Prostate gland (tissue), 2 donors: ENCODE results near the gene STAB2. TPM values are rescaled to one million over a fixed set of nuclear protein-coding genes. Genes with fewer than 3 reads are reported as not detected.

Experiments
- DNase-seq: peaks from one replicate; pipeline ENCODE4 v3.0.0-alpha.2; 2019; ENCODE audit warnings: low spot score
- H3K27ac ChIP-seq, 2 donors: fragments of 200-600 bp; sonication (generic); 2 replicates each; pipeline ENCODE4 v1.5.1; 2017 to 2019
- H3K27me3 ChIP-seq: fragments of 200-600 bp; sonication (generic); replicated peaks from 2 replicates; pipeline ENCODE4 v1.5.1; 2019; ENCODE audit not compliant: insufficient read depth
- H3K36me3 ChIP-seq, 2 donors: fragments of 200-600 bp; sonication (generic); 1 replicate in 1 of 2; 2 replicates in 1 of 2; pipeline versions ENCODE4 v1.5.1 to v1.8.1; 2017 to 2019
- H3K4me1 ChIP-seq: fragments of 200-600 bp; sonication (generic); replicated peaks from 2 replicates; pipeline ENCODE4 v1.5.1; 2019
- H3K4me3 ChIP-seq, 2 donors: fragments of 200-600 bp; sonication (generic); 2 replicates each; pipeline ENCODE4 v1.5.1; 2017 to 2019
- H3K9me3 ChIP-seq: fragments of 200-600 bp; sonication (generic); 2 replicates; pipeline ENCODE4 v1.5.1; 2017
- POLR2A ChIP-seq: fragments of 450-650 bp; IDR thresholded peaks from one replicate; pipeline ENCODE4 v1.6.1; 2016; ENCODE audit warnings: antibody characterized with exemption, mild to moderate bottlenecking
- POLR2AphosphoS5 ChIP-seq: sonication (generic); formaldehyde crosslinking; IDR thresholded peaks from one replicate; pipeline ENCODE4 v1.6.1; 2017; ENCODE audit warnings: antibody characterized with exemption
- WGBS: methylation state at CpG from one replicate; pipeline ENCODE4 v1.1.5; 2018; 5-methylcytosine and 5-hydroxymethylcytosine counted together
- intact Hi-C: fragments of 100-400 bp; cut with DNase I; formaldehyde crosslinking; loops from one replicate; pipeline ENCODE4 v1.14.2; 2022
- total RNA-seq, 2 donors: library from RNA; depleted of rRNA; stranded (reverse); fragments of >200 nt; gene quantifications; one replicate each; pipeline ENCODE4 v1.1.0, GENCODE V29; 2016
- TF ChIP-seq, protein P1 (sequence below), 4 experiments: fragments of 200-600 bp in 2 of 4; fragments of 450-650 bp in 2 of 4; sonication (generic) in 2 of 4; IDR thresholded peaks; 1 replicate in 3 of 4; 2 replicates in 1 of 4; pipeline ENCODE4 v1.5.1; 2016 to 2019; ENCODE audit warnings: antibody characterized with exemption in 4 of 4, mild to moderate bottlenecking in 2 of 4, moderate library complexity in 2 of 4

The STAB2 gene
- total RNA-seq, 2 donors from 2014 or later: 0.62 TPM; not detected in 1

DNA sequence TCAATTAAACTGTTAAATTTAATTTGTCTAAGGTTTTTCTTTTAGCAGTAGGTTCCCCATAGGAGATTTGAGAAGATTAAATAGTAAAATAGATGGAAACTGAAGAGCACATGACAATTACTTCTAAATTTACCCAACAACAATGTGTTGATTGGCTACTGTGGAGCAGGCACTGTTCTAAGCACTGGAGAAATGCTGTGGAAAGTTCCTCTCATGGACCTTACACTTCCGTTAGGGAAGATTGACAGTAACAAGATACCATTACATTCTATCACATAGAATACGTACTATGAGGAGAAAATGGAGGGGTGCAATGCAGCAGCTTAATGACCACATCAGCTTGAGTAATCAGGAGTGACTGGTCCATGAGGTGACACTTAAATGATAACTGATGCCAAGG lies 8.1 kb upstream of the STAB2 start:
- Histone ChIP-seq H3K27me3 (no peaks in the 10 kb centered on the region), H3K9me3 (no peaks in the 10 kb centered on the region), H3K27ac (no peak overlapping the region), H3K36me3 (no peaks in the 10 kb centered on the region), H3K4me3 (no peak overlapping the region), H3K4me1 (no peaks in the 10 kb centered on the region)
- intact Hi-C loops: no loop called here
- no peak for DNase-seq
- TF ChIP-seq POLR2AphosphoS5: no peak
- no peak for TF ChIP-seq POLR2A
- TF ChIP-seq, protein P1, sequence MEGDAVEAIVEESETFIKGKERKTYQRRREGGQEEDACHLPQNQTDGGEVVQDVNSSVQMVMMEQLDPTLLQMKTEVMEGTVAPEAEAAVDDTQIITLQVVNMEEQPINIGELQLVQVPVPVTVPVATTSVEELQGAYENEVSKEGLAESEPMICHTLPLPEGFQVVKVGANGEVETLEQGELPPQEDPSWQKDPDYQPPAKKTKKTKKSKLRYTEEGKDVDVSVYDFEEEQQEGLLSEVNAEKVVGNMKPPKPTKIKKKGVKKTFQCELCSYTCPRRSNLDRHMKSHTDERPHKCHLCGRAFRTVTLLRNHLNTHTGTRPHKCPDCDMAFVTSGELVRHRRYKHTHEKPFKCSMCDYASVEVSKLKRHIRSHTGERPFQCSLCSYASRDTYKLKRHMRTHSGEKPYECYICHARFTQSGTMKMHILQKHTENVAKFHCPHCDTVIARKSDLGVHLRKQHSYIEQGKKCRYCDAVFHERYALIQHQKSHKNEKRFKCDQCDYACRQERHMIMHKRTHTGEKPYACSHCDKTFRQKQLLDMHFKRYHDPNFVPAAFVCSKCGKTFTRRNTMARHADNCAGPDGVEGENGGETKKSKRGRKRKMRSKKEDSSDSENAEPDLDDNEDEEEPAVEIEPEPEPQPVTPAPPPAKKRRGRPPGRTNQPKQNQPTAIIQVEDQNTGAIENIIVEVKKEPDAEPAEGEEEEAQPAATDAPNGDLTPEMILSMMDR (IDR thresholded peaks at IDR 0.05): no peak
- WGBS: 81% methylated on average over 2 of the region's 2 CpGs

DNA sequence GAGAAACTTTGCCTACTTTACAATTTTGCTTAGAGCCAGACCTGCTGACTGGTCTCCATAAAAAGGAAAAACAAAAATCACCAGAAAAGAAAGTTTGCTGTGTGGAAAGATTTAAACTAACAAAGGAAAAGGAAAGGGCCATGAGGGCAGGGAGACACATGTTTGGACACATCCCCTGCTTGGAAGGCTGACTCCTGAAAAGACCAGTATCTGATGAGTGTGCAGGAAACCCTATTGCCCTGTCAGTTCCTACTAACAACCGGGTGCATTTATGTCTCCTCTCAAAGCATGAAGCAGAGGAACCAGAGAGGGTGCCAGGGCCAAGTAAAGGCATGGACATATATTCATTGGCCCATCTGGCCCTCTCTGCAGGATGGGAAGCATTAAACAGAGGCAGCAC lies 7.0 kb upstream of the STAB2 start:
- H3K36me3 ChIP-seq: no peaks in the 10 kb centered on the region
- H3K27ac ChIP-seq: no peak overlapping the region
- intact Hi-C loops: no loop called here
- TF ChIP-seq POLR2AphosphoS5 (no peak), POLR2A (no peak)
- TF ChIP-seq, protein P1 (IDR thresholded peaks at IDR 0.05): no peak
- H3K9me3 ChIP-seq: no peaks in the 10 kb centered on the region
- WGBS: 37% methylated on average over 1 of the region's 1 CpG
- no peak overlapping the region for H3K4me3 ChIP-seq
- H3K4me1 ChIP-seq: no peaks in the 10 kb centered on the region
- H3K27me3 ChIP-seq: no peaks in the 10 kb centered on the region
- DNase-seq: no peak

DNA sequence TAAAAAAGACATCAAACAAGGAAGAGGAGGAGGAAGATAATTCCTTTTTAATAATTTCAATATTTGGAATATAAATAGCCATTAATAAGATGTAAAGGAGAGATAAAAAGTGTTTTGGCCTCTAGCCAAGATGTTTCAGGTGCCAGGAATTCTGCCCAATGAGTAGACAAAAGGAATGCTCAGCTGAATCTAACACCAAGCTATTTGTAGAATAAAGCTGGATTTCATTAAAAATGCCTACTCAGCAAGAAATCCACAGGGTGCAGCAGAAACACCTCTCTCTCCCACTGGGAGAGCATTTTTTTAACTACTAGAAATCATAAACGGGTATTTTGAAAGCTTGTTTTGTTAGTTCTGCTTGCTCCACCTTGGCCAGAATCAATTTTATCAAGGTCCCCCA lies 4.1 kb upstream of the STAB2 start:
- H3K4me1 ChIP-seq: no peaks in the 10 kb centered on the region
- H3K36me3 ChIP-seq: no peaks in the 10 kb centered on the region
- WGBS: 41% methylated on average over 1 of the region's 1 CpG
- no peak for DNase-seq
- no peaks in the 10 kb centered on the region for H3K27me3 ChIP-seq
- H3K4me3 ChIP-seq: no peak overlapping the region
- intact Hi-C loops: no loop called here
- H3K9me3 ChIP-seq: no peaks in the 10 kb centered on the region
- TF ChIP-seq POLR2AphosphoS5 (no peak), POLR2A (no peak)
- TF ChIP-seq, protein P1 (IDR thresholded peaks at IDR 0.05): no peak
- no peak overlapping the region for H3K27ac ChIP-seq

DNA sequence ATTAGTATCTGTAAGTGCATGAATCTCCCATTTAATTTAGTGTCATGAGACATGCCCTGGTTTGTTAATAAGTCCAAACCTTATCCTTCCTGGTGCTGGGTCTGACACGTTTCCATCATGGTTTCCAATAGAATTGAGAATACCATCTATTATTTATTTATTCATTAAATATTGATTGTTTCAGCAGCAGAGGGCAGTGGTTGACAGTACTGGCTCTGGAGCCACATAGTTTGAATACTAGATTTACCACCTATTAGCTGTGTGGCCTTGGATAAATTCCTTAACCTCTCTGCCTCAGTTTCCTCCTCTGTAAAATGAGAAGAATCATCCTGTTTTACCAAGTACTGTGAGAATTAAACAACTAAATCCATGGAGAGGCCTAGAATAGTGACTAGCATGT lies 941 bp upstream of the STAB2 start:
- intact Hi-C loops: no loop called here

DNA sequence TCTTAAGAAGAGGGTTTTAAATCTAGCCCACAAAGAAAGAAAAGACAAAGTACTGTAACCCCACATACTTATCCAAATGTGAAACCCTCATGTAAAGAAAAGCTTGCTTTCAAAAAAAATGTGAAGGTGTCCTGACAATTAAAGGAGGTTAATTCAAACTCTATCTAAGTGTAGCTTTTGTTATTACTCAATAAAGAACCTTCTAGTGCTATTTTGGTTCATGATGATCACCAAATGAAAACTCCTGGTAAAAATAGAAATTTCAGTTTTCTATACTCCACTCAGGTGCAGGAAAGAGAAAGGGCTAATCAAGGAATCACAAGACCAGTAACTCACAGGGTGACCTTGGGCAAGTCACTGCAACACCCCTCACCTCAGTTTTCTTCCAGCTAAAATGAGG lies 1.6 kb downstream of the STAB2 start:
- no peaks in the 10 kb centered on the region for H3K9me3 ChIP-seq
- no peak for DNase-seq
- H3K4me1 ChIP-seq: no peaks in the 10 kb centered on the region
- intact Hi-C loops: no loop called here
- no peak overlapping the region for H3K4me3 ChIP-seq
- no peaks in the 10 kb centered on the region for H3K36me3 ChIP-seq
- H3K27me3 ChIP-seq: no peaks in the 10 kb centered on the region
- TF ChIP-seq POLR2AphosphoS5: no peak
- TF ChIP-seq, protein P1 (IDR thresholded peaks at IDR 0.05): no peak
- TF ChIP-seq POLR2A: no peak
- H3K27ac ChIP-seq: no peak overlapping the region

More for the DNA sequence above, 941 bp upstream of the STAB2 start:
- WGBS: 80% methylated on average over 1 of the region's 1 CpG
- H3K9me3 ChIP-seq: no peaks in the 10 kb centered on the region
- H3K27me3 ChIP-seq: no peaks in the 10 kb centered on the region
- H3K27ac ChIP-seq: no peak overlapping the region
- no peaks in the 10 kb centered on the region for H3K4me1 ChIP-seq
- TF ChIP-seq, protein P1 (IDR thresholded peaks at IDR 0.05): no peak
- TF ChIP-seq POLR2AphosphoS5 (no peak), POLR2A (no peak)
- no peak for DNase-seq
- no peak overlapping the region for H3K4me3 ChIP-seq
- no peaks in the 10 kb centered on the region for H3K36me3 ChIP-seq
